Subcutaneous adipose tissue (tissue), 4 donors: ENCODE measurements around the gene IPO13. TPM values are rescaled to one million over a fixed set of nuclear protein-coding genes. Genes with fewer than 3 reads are reported as not detected.

ENCODE experiments used
- total RNA-seq, 4 donors: library from RNA; depleted of rRNA; stranded (reverse); fragments of >200 nt; gene quantifications; one replicate each; pipeline ENCODE4 v1.1.0, GENCODE V29; 2016
- TF ChIP-seq, protein P1 (sequence below): fragments of 450-650 bp; IDR thresholded peaks from one replicate; pipeline ENCODE4 v1.5.1; 2016; ENCODE audit warnings: low read depth, mild to moderate bottlenecking, control low read depth, antibody characterized with exemption, moderate library complexity

The IPO13 gene
- total RNA-seq, 4 donors from 2014 or later, result 17.4 to 18.2 (median 17.8) TPM

DNA sequence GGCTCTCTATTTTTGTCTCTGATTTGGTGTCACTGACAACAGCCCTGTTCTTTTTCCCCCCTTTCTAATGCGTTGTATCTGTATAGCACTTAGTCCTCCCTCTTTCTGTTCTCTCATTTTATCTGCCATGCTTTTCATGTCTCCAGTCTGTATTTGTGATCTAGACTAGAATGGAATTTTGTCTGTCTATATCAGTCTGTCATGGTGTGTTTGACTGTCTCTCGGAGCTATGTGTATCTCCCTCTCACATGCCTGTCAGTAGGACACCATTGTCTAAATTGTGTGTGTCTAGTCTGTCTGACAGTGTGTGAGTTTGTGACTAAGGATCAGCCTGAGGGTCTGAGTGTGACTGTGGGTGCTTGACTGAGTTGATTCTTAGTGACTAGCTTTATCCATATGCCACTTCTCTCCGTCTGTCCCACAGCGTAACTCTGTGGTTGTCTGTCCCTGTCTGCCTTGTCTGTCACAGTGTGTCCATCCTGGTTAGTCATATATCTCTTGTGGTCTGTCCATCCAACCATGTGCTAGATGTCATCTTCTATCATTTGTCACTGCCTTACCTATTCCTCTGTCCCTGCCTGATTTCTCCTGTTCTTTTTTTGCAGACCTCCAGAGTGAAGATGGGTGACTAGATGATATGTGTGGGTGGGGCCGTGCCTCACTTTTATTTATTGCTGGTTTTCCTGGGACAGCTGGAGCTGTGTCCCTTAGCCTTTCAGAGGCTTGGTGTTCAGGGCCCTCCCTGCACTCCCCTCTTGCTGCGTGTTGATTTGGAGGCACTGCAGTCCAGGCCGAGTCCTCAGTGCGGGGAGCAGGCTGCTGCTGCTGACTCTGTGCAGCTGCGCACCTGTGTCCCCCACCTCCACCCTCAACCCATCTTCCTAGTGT, 30.9 kb downstream of the IPO13 start:
- TF ChIP-seq, protein P1, sequence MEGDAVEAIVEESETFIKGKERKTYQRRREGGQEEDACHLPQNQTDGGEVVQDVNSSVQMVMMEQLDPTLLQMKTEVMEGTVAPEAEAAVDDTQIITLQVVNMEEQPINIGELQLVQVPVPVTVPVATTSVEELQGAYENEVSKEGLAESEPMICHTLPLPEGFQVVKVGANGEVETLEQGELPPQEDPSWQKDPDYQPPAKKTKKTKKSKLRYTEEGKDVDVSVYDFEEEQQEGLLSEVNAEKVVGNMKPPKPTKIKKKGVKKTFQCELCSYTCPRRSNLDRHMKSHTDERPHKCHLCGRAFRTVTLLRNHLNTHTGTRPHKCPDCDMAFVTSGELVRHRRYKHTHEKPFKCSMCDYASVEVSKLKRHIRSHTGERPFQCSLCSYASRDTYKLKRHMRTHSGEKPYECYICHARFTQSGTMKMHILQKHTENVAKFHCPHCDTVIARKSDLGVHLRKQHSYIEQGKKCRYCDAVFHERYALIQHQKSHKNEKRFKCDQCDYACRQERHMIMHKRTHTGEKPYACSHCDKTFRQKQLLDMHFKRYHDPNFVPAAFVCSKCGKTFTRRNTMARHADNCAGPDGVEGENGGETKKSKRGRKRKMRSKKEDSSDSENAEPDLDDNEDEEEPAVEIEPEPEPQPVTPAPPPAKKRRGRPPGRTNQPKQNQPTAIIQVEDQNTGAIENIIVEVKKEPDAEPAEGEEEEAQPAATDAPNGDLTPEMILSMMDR, result no peak

DNA sequence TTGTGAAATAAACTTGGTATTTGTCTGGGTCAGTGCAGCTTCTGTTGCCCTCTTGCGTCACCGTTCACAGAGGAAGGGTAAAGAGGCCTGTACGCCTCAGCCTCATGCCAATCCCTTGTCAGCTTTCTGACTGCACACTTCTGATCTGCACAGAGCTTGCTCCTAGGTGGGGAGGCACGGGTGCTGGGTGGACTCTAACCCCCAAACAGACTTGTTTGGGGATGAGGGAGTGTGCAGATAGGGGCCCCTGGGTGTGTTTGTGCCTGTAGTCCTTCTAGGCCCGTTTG, 31.5 kb downstream of the IPO13 start:
- TF ChIP-seq, protein P1, result no peak

GRCh38 chr1:43978551-43979260, 32.0 kb downstream of the IPO13 start, which contains the start of gene B4GALT2:
Gene B4GALT2 (plus strand): TSS chr1:43979210. CDS start chr1:43981161, 1,951 bp downstream.
- TF ChIP-seq, protein P1, result no peak

DNA sequence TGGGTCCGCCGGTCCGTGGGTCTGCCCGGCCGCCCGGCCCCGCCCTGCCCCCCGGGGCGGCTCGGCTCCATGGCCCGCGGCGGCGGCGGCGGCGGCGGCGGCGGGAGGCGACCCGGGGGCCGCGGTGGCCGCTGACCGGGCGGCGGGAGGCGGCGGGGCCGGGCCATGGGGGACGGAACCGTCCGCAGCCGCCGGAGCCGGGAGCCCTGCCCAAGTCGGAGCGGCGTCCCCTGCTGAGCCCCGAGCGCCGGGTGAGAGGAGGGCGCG, 32.4 kb downstream of the IPO13 start:
- TF ChIP-seq, protein P1, result no peak

GRCh38 chr1:43979528-43980254, 32.9 kb downstream of the IPO13 start:
- TF ChIP-seq, protein P1, result no peak

DNA sequence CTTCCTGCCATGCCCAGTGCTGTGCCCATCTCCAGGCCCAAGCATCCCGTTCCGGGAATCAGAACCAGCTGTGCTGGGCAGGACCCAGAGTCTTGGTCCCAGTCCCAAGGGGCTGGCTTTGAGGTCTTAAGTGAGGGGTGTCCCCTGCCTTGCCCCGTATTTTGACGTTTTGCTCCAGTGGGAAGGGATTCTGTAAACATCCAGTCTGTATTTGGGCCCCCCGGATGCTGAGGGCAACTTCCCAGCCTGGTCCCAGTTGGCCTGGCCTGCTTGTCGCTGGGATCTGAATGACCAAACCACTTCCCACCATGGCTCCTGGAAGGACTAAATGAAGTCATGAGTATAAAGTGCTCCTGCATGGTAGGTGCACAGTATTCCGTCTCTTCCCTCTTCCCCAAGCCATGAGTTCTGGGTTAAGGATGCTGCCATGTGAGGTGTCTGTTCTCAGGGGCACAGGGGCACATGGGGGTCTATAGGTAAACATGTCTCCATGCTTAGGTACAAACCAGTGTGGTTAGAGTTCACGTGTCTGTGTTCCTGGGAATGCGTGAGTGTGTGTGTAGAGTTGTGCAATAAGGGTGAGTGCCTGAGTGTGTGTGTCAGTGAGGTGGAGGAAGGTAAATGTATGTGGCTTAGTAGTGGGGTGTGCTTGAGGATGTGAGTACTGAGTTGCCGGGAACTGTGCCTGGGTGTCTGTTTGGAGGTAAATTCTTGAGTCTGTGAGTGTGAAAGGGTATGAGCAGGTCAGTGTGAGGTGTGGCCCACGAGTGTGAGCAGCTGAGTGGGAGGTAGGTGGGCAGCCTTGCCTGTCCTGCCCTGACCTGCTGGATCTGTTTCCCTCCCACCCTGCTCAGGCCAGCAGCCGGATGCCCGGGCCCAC, 33.7 kb downstream of the IPO13 start:
- TF ChIP-seq, protein P1, result no peak
